Heart left ventricle (tissue), 16 donors: ENCODE data around the gene SOX6. TPM values are rescaled to one million over a fixed set of nuclear protein-coding genes. Genes with fewer than 3 reads are reported as not detected.

ENCODE experiments used
- ATAC-seq, 4 donors: fragments of 200-7000 bp; cut with Tn5 transposase; one replicate each; pipeline ENCODE4 v1.9.1; 2020 to 2022; ENCODE audit warnings: moderate library complexity in 4 of 4, mild to moderate bottlenecking in 3 of 4, moderate number of reproducible peaks in 1 of 4
- DNase-seq, 5 donors: peaks; one replicate each; pipeline ENCODE4 v3.0.0-alpha.2; 2020
- H3K27ac ChIP-seq, 12 donors: fragments of 200-600 bp; sonication (generic) in 4 of 12; one replicate each; pipeline versions ENCODE4 v1.5.0 to v1.8.0; 2016 to 2022; ENCODE audit warnings: mild to moderate bottlenecking in 2 of 12
- H3K27me3 ChIP-seq, 9 donors: fragments of 200-600 bp; sonication (generic) in 2 of 9; one replicate each; pipeline versions ENCODE4 v1.5.1 to v1.8.0; 2016 to 2022; ENCODE audit warnings: mild to moderate bottlenecking in 3 of 9
- H3K36me3 ChIP-seq, 9 donors: fragments of 200-600 bp; sonication (generic) in 2 of 9; one replicate each; pipeline versions ENCODE4 v1.5.0 to v1.8.0; 2018 to 2022; ENCODE audit warnings: mild to moderate bottlenecking in 2 of 9
- H3K4me1 ChIP-seq, 12 donors: fragments of 200-600 bp; sonication (generic) in 4 of 12; one replicate each; pipeline versions ENCODE4 v1.5.0 to v1.8.0; 2016 to 2022; ENCODE audit warnings: mild to moderate bottlenecking in 3 of 12
- H3K4me3 ChIP-seq, 12 donors: fragments of 200-600 bp; sonication (generic) in 4 of 12; one replicate each; pipeline versions ENCODE4 v1.5.0 to v1.8.0; 2017 to 2022; ENCODE audit warnings: mild to moderate bottlenecking in 9 of 12, moderate library complexity in 4 of 12
- H3K9me3 ChIP-seq, 12 donors: fragments of 200-600 bp; sonication (generic) in 4 of 12; one replicate each; pipeline versions ENCODE4 v1.5.0 to v1.8.0; 2016 to 2022; ENCODE audit warnings: mild to moderate bottlenecking in 1 of 12
- CTCF ChIP-seq, 12 donors: fragments of 200-600 bp; sonication (generic) in 4 of 12; IDR thresholded peaks; one replicate each; pipeline versions ENCODE4 v1.5.0 to v1.8.0; 2018 to 2022; ENCODE audit warnings: antibody characterized with exemption in 12 of 12, mild to moderate bottlenecking in 5 of 12
- POLR2A ChIP-seq, 2 donors: fragments of 450-650 bp; IDR thresholded peaks; one replicate each; pipeline ENCODE4 v1.6.1; 2017; ENCODE audit warnings: antibody characterized with exemption in 2 of 2, mild to moderate bottlenecking in 2 of 2, moderate library complexity in 2 of 2
- WGBS, 4 donors: extraction: QIAGEN DNeasy Blood & Tissue Kit in 2 of 4; methylation state at CpG; one replicate each; pipeline versions ENCODE4 v1.1.5 to v1.1.7; 2013 to 2018; 5-methylcytosine and 5-hydroxymethylcytosine counted together
- intact Hi-C, 10 donors: fragments of 100-400 bp; cut with DNase I; formaldehyde crosslinking; loops; one replicate each; pipeline versions ENCODE4 v1.11.1 to v1.14.2; 2022
- polyA plus RNA-seq, 2 donors: library from polyadenylated mRNA; stranded (reverse); fragments of 200-250 nt; gene quantifications; one replicate each; pipeline ENCODE4 v1.2.3, GENCODE V29; 2013
- total RNA-seq, 9 donors: library from RNA; depleted of rRNA in 2 of 9; stranded (reverse); fragments of >200 nt in 2 of 9; fragmentation: NEBNext Ultra II Directional in 3 of 9; extraction: Animal tissue kit (Norgen Biotek cat#: 25700) in 3 of 9; gene quantifications; one replicate each; pipeline versions ENCODE4 v1.1.0 to v1.2.4, GENCODE V29; 2016 to 2023
- donor health status: ischemic (EF 13 %, LVEDD 7.1; RV severe dilation, severe dysfunction).
- donor health status: healthy with polysubstance abuse.
- donor health status: DM: no; HTN: yes; CAD: no.
- donor health status: DM: no; HTN: no; CAD: no.
- donor health status: ischemic (EF 25% LVEDD 6.9; RV normal size, moderate dysfunction).
- donor health status: ischemic (EF 25% LVEDD 5.7; RV mildly dilated, moderate dysfunction).
- donor health status: healthy.
- donor health status: DM: yes; HTN: yes; CAD: no.
- donor health status: ischemic (EF 35%, LVEDD 5.7; RV mildly dilated, moderate dysfunction).
- donor health status: nonischemic (EF 11% LVEDD 7.7; RV severe dilation, severe dysfunction).
- donor health status: DM: yes; HTN: yes; CAD: no.
- donor health status: PGD.
- donor health status: ischemic (EF 29% LVEDD 5.4; RV normal size, mild dysfunction).
- donor health status: nonischemic (EF 23%, LVEDD 6.1; RV moderate dilation, normal function).

Gene SOX6
- total and polyA plus RNA-seq, 11 donors, result 1.5 to 39.6 (median 15.6) TPM

DNA sequence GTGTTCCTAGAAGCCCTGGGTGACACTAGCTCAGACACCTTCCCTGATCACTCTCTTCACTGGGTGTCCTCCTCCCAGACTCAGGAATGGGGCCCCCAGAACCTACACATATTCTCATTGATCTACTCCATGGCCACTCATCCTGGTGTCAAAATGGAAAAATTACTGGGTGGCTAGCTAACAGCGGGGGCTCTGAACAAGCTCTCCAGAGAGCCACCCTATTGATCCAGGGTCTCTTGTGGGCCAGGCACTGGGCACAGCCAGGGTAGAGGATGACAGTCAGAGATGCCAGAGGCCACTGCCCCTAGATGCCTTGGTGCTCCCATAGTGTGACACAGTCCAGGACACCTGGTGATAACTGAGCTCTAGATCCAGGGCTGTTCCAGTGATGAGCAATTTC, 393.1 kb downstream of the SOX6 start:
- H3K4me1 ChIP-seq, result peaks cover 4 to 39% (median 25%) of the 10 kb centered on the region in 12 donors
- H3K9me3 ChIP-seq, result no peaks in the 10 kb centered on the region
- H3K27me3 ChIP-seq, result no peaks in the 10 kb centered on the region
- intact Hi-C loops, result loop anchor here in 2 of 10 donors (10.0 kb wide), 2 partner anchors 148 to 642 kb away; no protein-coding TSS in a partner anchor
- WGBS, 4 donors, result 95 to 100% (median 100%) methylated on average over 1 of the region's 1 CpG
- ATAC-seq (no peak), DNase-seq (no peak)
- no peak overlapping the region for H3K27ac ChIP-seq
- H3K4me3 ChIP-seq, result no peak overlapping the region
- H3K36me3 ChIP-seq, result no peaks in the 10 kb centered on the region
- no peak for TF ChIP-seq POLR2A (IDR thresholded peaks at IDR 0.05)
- no peak for TF ChIP-seq CTCF (IDR thresholded peaks at IDR 0.05)

DNA sequence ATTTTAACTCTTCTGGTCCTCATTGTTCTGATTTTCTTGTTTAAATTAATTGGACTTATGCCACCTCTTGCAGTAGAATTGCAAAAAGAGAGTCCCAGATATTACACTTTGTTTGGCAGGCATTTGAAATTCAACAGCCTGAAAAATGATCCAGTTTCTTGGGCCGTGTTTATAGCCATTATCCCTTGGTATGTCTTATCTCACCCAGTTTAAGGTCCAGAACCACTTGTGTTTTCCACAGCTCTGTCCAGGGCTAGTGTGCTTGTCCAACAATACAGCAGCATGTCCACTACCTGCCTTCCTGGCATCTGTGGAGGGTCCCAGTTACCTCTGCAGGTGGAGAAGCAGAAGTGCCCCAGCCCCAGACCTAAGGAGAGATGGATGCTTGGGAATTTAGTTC, 397.4 kb downstream of the SOX6 start:
- TF ChIP-seq CTCF (IDR thresholded peaks at IDR 0.05) (no peak), POLR2A (IDR thresholded peaks at IDR 0.05) (no peak)
- Histone ChIP-seq H3K27ac (no peak overlapping the region), H3K9me3 (no peaks in the 10 kb centered on the region), H3K27me3 (no peaks in the 10 kb centered on the region), H3K4me1 (peaks cover 0 to 9% (median 5%) of the 10 kb centered on the region in 12 donors), H3K4me3 (no peak overlapping the region), H3K36me3 (no peaks in the 10 kb centered on the region)
- 13 to 27% (median 21%) methylated on average over 1 of the region's 1 CpG for WGBS, 4 donors
- DNase-seq (no peak), ATAC-seq (peak in 3 of 4 donors; percentile 37 to 54 (median 37))
- intact Hi-C loops, result no loop called here

DNA sequence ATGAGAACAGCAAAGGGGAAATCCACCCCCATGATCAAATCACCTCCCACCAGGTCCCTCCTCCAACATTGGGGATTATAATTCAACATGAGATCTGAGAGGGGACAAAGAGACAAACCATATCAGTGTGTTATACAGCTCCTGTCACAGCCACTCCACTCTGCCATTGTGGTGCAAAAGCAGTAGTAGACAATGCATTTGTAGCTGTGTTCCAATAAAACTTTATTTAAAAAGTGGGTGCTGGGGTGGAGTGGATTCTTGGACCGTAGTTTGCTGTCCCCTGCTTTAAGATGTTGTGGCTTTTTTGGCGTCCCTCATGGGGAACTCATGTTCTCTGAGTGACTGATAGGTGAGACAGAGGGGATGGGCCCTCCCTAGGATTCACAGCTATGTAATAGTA, 399.1 kb downstream of the SOX6 start:
- 0 to 97% (median 46%) methylated on average over 2 of the region's 2 CpGs for WGBS, 4 donors
- intact Hi-C loops, result no loop called here

DNA sequence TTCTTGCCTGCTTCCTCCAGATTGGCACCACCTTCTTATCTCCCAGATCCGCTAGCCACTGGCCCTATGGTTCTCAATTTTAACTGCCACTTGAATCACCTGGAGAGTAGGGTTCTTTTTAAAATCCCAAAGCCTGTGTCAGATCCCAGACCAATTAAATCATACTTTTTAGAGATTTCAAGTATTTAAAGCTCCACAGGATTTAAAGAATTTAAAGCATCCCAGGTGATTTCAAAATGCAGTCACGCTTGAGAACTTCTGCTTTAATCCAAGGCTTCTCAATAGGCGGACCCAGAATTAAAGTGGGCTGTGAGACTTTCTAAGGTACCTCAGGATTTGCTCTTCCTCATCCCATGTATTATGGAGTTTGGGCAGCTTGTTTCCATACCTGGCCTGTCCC, 400.0 kb downstream of the SOX6 start:
- no peak overlapping the region for H3K4me3 ChIP-seq
- no peaks in the 10 kb centered on the region for H3K27me3 ChIP-seq
- no peak overlapping the region for H3K27ac ChIP-seq
- H3K36me3 ChIP-seq, result no peaks in the 10 kb centered on the region
- no peak for TF ChIP-seq CTCF (IDR thresholded peaks at IDR 0.05)
- no peak for TF ChIP-seq POLR2A (IDR thresholded peaks at IDR 0.05)
- 90 to 98% (median 94%) methylated on average over 3 of the region's 3 CpGs for WGBS, 4 donors
- intact Hi-C loops, result no loop called here
- ATAC-seq (no peak), DNase-seq (no peak)
- H3K4me1 ChIP-seq, result peaks cover 0 to 9% (median 5%) of the 10 kb centered on the region in 12 donors
- no peaks in the 10 kb centered on the region for H3K9me3 ChIP-seq

More for the DNA sequence above, 399.1 kb downstream of the SOX6 start:
- no peak for TF ChIP-seq POLR2A (IDR thresholded peaks at IDR 0.05)
- TF ChIP-seq CTCF (IDR thresholded peaks at IDR 0.05), result no peak
- ATAC-seq (no peak), DNase-seq (no peak)
- Histone ChIP-seq H3K27ac (no peak overlapping the region), H3K27me3 (no peaks in the 10 kb centered on the region), H3K4me3 (no peak overlapping the region), H3K4me1 (peaks cover 0 to 9% (median 5%) of the 10 kb centered on the region in 12 donors), H3K9me3 (no peaks in the 10 kb centered on the region), H3K36me3 (no peaks in the 10 kb centered on the region)
